Neuron (in vitro differentiated cells): Measurements from ENCODE around the gene RGCC.

ENCODE experiments used
- H2AFZ ChIP-seq: one replicate; pipeline ENCODE4 v1.6.1; 2013; ENCODE audit warnings: low read depth, mild to moderate bottlenecking, inconsistent platforms, low read length, moderate library complexity
- H3K27me3 ChIP-seq: one replicate; pipeline ENCODE4 v1.6.1; 2013; ENCODE audit warnings: low read length; ENCODE audit not compliant: insufficient read depth
- H3K36me3 ChIP-seq: one replicate; pipeline ENCODE4 v1.6.1; 2013; ENCODE audit warnings: low read length; ENCODE audit not compliant: insufficient read depth
- H3K4me1 ChIP-seq: one replicate; pipeline ENCODE4 v1.6.1; 2013; ENCODE audit warnings: low read length; ENCODE audit not compliant: insufficient read depth
- H3K4me3 ChIP-seq: 2 replicates; pipeline ENCODE4 v1.5.1; 2013; ENCODE audit warnings: mild to moderate bottlenecking, low read length, moderate library complexity
- H3K9me3 ChIP-seq: one replicate; pipeline ENCODE4 v1.6.1; 2013; ENCODE audit warnings: low read length

Gene RGCC

DNA sequence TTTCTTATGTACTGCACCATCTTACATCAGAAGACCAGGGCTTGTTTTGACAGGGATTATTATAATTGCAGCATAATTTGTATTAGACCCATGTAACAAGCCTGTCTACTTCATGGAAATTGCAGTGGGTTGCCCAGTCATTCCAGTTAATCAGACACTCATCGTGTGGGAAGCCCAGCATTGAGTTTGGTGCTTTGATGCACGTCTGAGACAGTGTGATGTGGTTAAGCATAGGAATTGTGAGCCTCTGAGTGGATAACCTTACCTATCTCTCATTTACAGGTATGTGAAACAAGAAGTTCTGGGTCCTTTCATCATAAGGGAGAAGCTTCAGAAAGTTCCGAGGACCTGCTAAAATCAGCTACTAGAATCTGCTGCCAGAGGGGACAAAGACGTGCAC lies 12.8 kb downstream of the RGCC start:
- no peak overlapping the region for H3K4me3 ChIP-seq
- no peaks in the 10 kb centered on the region for H3K36me3 ChIP-seq
- no peaks in the 10 kb centered on the region for H3K4me1 ChIP-seq
- H3K27me3 ChIP-seq: no peaks in the 10 kb centered on the region
- H3K9me3 ChIP-seq: no peaks in the 10 kb centered on the region
- no peak overlapping the region for H2AFZ ChIP-seq

DNA sequence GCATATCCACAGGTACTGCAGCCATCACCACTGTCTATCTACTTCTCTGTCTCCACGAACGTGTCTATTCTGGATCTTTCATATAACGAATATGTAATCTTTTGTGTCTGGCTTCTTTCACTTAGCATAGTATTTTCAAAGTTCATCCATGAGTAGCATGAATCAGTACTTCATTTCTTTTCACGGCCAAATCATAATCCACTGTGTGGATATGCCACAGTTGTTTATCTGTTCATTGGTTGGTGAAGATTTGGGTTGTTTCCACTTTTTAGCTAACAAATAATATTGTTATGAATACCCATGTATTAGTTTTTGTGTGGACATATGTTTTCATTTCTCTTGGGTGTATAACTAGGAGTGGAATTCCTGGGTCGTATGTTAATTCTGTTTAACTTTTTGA lies 14.4 kb downstream of the RGCC start:
- Histone ChIP-seq H3K4me3 (no peak overlapping the region), H2AFZ (no peak overlapping the region), H3K27me3 (no peaks in the 10 kb centered on the region), H3K36me3 (no peaks in the 10 kb centered on the region), H3K9me3 (no peaks in the 10 kb centered on the region), H3K4me1 (no peaks in the 10 kb centered on the region)

DNA sequence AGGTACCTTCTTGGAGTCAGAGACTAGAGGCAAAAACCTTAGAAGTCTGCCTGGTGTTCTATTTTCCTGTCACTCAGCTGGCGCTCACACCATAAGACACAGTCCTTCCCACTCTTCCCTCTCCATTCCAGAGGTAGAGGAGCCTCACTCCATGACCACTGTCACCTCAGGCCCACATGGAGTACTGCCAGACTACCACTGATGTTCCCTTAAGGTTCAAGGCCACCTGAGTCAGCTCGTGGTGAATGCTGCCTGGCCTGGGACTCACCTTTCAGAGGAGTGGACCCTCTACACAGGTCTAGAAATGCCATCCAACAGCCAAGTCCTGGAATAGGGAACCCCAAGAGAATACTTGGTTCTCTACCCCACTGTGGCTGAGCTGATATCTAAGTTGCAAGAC lies 29.9 kb downstream of the RGCC start:
- H3K4me3 ChIP-seq: no peak overlapping the region
- H2AFZ ChIP-seq: no peak overlapping the region
- no peaks in the 10 kb centered on the region for H3K4me1 ChIP-seq
- H3K27me3 ChIP-seq: no peaks in the 10 kb centered on the region
- H3K36me3 ChIP-seq: no peaks in the 10 kb centered on the region
- no peaks in the 10 kb centered on the region for H3K9me3 ChIP-seq

DNA sequence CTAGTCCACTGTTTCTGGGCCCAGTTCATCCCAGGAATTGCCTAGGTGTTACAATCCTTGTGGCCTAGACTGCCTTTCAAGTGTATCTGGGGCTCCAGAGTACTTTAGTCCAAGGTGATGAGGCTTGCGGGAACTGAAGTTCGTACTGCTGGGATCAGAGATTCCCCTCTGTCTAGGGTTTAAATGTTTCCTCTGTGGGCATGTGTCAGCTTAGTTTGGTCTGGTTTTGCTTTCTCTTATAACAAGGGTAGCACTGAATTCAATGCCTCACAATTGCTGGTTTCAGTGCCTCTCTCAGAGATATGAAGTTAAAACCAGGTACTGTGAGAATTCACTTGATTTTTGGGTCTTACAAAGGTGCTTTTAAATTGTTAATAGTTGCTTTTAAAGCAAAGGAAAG lies 30.8 kb downstream of the RGCC start:
- H3K4me1 ChIP-seq: no peaks in the 10 kb centered on the region
- no peaks in the 10 kb centered on the region for H3K9me3 ChIP-seq
- H2AFZ ChIP-seq: no peak overlapping the region
- H3K4me3 ChIP-seq: no peak overlapping the region
- H3K36me3 ChIP-seq: no peaks in the 10 kb centered on the region
- no peaks in the 10 kb centered on the region for H3K27me3 ChIP-seq

DNA sequence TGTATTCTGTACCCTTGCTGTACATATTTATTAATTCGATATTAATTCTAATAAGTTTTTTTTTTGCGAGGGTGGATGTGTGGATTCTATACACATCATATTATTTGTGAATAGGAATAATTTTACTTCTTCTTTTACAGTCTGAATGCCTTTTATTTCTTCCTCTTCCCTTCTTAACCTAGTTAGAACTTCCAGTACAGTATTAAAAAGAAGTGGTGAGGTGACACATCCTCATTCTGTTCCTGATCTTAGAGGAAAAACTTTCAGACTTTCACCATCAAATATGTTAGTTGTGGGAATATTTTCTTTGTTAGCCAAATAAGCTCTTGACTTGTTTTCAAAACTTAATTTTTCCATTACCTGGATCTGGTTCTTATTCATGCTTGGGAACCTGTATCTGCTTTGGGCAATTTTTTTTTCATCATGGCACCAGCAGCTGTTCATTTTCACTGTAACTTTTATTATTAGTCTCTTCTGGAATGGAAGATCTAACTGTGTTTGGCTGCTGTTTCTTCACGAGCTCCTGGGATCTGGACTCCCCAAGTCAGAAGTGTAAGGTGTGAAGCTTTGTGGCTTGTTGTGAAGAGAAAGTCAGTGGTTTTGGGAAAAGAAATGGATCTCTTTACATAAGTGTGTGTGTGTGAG lies 33.1 kb downstream of the RGCC start:
- Histone ChIP-seq H2AFZ (no peak overlapping the region), H3K27me3 (no peaks in the 10 kb centered on the region), H3K4me3 (no peak overlapping the region), H3K4me1 (peaks cover 6% of the 10 kb centered on the region), H3K36me3 (no peaks in the 10 kb centered on the region), H3K9me3 (no peaks in the 10 kb centered on the region)

DNA sequence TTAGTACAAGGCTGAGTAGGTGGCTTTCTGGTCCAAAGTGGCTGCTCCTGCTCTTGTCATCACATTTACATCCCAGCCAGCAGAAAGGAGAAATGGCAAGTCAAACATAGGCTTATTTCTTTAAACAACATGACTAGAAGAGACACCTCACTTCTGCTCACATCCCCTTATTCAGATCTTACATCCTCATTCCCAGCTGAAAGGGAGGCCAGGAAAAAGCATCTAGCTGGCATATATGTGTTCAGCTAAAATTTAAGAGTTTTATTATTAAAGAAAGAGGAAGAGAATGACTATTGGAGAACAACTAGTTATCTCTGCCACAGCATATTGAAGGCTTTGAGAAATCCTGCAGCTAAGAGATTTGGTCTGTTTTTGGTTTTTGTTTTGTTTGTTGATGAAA lies 34.1 kb downstream of the RGCC start:
- no peak overlapping the region for H3K4me3 ChIP-seq

DNA sequence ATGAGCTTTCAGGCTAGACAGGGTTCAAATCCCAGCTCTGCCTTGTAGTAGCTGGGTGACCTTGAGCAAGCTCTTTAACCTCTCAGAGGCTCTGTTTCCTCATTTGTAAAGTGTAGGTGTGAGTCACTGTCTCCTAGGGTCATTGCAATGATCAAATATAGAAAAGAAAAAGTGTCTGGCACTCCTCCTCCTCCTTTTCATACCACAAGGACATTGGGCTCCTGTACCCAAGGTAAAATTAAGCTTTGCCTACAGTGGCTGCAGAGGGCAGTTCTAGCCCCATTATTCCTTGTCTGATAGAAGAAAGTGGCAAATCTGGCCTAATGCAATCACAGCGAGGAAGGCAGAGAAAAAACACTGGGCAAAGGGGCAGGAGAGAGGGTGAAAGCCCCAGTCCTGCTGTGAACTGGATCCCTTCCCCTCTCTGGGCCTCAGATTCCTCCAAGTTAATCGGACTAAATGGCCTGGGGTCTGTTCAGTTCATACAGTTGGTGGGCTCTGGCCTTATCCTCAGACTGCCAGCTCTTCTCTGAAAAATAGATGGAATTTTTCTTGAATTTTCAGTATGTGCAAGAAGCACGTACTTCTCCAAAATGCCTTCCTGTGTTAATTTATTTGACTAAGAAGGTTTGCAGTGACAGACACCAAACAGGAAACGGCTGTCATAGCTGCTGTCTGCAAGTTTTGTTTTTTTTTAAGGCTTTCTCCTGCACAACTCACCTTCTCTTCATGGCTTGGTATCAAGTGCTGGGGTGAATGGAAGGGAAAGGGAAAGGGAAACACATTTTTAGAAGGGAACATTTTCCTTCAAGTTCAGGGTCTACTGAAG lies 35.3 kb downstream of the RGCC start:
- Histone ChIP-seq H3K36me3 (no peaks in the 10 kb centered on the region), H3K4me3 (no peak overlapping the region), H3K27me3 (no peaks in the 10 kb centered on the region), H3K9me3 (no peaks in the 10 kb centered on the region), H2AFZ (no peak overlapping the region), H3K4me1 (peaks cover 11% of the 10 kb centered on the region)

More for the DNA sequence above, 34.1 kb downstream of the RGCC start:
- Histone ChIP-seq H3K27me3 (no peaks in the 10 kb centered on the region), H3K4me1 (peaks cover 11% of the 10 kb centered on the region), H2AFZ (no peak overlapping the region), H3K9me3 (no peaks in the 10 kb centered on the region), H3K36me3 (no peaks in the 10 kb centered on the region)

DNA sequence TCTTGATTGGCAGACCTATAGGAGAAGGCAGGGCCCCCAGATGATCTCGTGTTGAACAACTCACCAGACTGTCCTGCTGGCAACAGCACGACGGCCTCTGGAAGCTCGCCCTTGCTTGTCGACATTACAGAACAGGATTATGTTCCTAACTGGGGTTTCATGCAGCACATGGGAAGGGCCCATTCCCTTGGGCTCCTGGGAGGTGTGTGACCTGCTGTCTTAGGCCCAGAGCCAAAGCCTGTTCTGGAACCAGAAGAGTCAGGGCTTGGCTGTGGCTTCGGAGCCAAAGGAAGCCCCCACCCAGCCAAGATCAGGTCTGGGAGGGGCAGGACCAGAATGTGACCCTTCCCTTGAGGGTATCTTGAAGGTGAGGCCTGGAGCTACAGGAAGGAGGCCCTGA lies 36.9 kb downstream of the RGCC start:
- H3K27me3 ChIP-seq: no peaks in the 10 kb centered on the region
- no peaks in the 10 kb centered on the region for H3K36me3 ChIP-seq
- no peaks in the 10 kb centered on the region for H3K9me3 ChIP-seq
- peaks cover 11% of the 10 kb centered on the region for H3K4me1 ChIP-seq
- H3K4me3 ChIP-seq: no peak overlapping the region
- H2AFZ ChIP-seq: no peak overlapping the region

DNA sequence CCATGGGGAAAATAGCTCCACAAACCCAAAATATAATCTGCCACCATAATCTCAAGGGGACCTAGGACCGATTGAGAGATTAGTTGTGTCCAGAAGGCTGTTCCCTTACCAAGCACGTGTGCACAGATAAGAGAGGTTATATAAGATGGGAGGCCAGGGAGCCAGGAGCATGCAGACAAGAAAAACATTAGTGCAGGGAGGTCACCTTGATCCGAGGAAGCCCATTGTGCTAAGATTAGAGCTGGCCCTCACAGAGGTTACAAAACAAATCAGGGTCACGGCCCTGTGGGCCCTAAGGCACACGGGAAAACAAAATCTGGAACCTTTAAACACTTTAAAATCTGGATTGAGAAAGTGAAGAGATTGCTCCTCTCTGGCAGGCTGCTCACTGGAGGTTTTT lies 37.7 kb downstream of the RGCC start:
- H3K36me3 ChIP-seq: no peaks in the 10 kb centered on the region
- peak overlapping the region; percentile 2 for H2AFZ ChIP-seq
- H3K4me3 ChIP-seq: no peak overlapping the region
- H3K4me1 ChIP-seq: peaks cover 11% of the 10 kb centered on the region
- no peaks in the 10 kb centered on the region for H3K9me3 ChIP-seq
- H3K27me3 ChIP-seq: no peaks in the 10 kb centered on the region

DNA sequence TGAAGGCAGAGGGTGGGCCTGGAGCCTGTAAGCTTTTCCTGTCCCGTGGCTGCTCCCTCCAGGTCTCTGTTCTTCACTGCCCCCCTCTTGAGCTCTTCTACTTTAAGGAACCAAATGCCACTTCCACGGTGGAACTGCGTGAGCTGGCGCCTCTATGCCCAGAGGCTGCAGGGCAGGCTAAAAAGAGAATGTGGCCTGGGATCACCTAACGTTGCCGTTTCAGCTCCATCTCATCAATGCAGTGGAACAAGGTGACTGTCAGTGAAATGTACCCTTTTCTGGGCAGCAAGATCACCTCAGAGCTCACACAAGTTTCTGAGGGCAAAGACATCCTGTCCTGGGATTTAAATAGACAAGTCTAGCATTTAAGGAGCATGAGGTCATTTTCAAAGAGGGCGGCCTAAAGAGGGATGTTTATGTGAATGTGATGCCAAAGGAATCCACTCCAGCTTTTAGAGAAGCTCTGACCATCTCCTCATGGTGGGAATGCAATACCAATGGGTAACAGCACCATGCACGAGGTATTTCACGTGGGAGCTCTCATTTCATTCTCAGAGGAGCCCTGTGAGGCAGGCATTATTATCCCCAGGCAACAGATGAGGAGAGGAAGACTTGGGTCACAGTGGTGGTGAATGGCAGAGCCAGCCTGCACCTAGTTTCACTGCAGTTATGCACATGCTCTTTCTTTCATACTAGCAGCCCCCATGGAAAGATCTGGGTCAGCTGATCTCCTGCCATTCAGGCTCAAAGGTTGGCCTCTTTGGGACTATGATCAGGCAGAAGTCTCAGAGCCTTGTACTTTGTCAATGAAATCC lies 39.3 kb downstream of the RGCC start:
- peaks cover 11% of the 10 kb centered on the region for H3K4me1 ChIP-seq

DNA sequence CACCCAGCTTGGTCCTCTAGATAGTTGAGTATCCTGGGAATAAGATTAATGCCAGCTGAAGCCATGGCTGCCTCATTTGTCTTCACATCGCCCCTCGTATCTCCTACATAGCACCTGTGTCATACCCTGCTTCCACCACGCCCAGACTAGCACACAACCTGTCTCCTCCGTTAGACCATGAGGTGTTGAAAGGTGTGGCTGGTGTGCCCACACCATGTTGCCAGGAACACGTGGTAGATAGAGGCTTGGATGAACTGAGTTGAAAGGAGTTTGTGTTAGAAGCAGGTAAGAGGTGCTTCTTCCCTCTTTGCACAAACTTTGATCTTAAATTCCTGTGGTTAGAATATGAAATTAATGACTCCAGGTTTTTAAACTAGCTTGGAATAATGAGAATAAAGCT lies 40.1 kb downstream of the RGCC start:
- Histone ChIP-seq H3K27me3 (no peaks in the 10 kb centered on the region), H3K4me1 (peaks cover 11% of the 10 kb centered on the region), H2AFZ (no peak overlapping the region), H3K36me3 (no peaks in the 10 kb centered on the region), H3K9me3 (no peaks in the 10 kb centered on the region), H3K4me3 (no peak overlapping the region)

More for the DNA sequence above, 39.3 kb downstream of the RGCC start:
- no peaks in the 10 kb centered on the region for H3K27me3 ChIP-seq
- no peaks in the 10 kb centered on the region for H3K36me3 ChIP-seq
- H3K4me3 ChIP-seq: no peak overlapping the region
- H2AFZ ChIP-seq: no peak overlapping the region
- H3K9me3 ChIP-seq: no peaks in the 10 kb centered on the region

DNA sequence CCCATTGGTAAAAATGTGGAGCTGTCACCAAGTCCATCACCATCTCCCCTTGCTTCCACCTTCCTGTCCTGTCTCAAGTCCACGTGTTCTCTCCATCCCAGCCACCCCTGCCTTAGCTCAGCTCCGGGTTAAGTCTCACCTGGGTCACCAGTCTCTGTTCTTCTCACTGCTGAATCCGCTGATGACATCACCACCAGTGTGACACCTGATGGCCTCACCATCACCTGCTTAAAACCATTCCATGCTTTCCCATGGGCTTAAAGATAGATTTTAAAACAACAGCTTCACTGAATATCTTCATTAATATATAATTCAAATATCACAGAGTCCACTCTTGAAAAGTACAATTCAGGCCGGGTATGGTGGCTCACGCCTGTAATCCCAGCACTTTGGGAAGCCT lies 42.1 kb downstream of the RGCC start:
- Histone ChIP-seq H3K36me3 (no peaks in the 10 kb centered on the region), H3K9me3 (no peaks in the 10 kb centered on the region), H3K27me3 (no peaks in the 10 kb centered on the region), H3K4me1 (peaks cover 11% of the 10 kb centered on the region), H3K4me3 (no peak overlapping the region), H2AFZ (no peak overlapping the region)

DNA sequence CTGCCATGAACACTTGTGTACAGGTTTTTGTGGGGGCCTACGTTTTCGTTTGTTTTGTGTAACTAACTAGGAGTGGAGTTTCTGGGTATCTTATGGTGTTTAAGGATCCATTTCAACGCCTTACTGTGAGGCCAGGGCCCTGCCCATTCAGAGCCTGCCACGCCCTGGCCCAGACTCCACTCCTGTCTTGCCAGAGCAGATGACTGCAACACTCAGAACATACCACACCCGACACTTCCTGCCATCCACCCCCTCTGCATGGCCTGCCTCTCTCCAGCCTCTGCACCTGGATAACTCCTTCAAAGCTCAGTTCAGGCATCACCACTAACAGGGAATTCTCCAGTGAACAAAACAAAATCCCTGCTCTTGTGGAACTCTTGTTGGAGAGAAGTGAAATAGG lies 43.2 kb downstream of the RGCC start:
- Histone ChIP-seq H3K9me3 (no peaks in the 10 kb centered on the region), H2AFZ (no peak overlapping the region), H3K27me3 (no peaks in the 10 kb centered on the region), H3K4me3 (no peak overlapping the region), H3K36me3 (no peaks in the 10 kb centered on the region), H3K4me1 (peaks cover 5% of the 10 kb centered on the region)
